GM04504 (cell line): Measurements from ENCODE around the gene OPCML.

Experiments used
- DNase-seq: peaks from one replicate; pipeline ENCODE4 v3.0.0-alpha.2; 2012; ENCODE audit warnings: low read depth

The OPCML gene

GRCh38 chr11:133228471-133229329, 303.6 kb downstream of the OPCML start:
- no peak for DNase-seq

- no peak for DNase-seq
Measured at GRCh38 chr11:133227632-133228111, 304.6 kb downstream of the OPCML start.

- no peak for DNase-seq
Measured at GRCh38 chr11:133224271-133224670, 308.0 kb downstream of the OPCML start.

GRCh38 chr11:133222425-133223330, 309.6 kb downstream of the OPCML start:
- no peak for DNase-seq

GRCh38 chr11:133219543-133219942, 312.8 kb downstream of the OPCML start:
- DNase-seq: no peak

- no peak for DNase-seq
Measured at GRCh38 chr11:133216813-133217212, 315.5 kb downstream of the OPCML start.

- no peak for DNase-seq
Measured at GRCh38 chr11:133215596-133216230, 316.6 kb downstream of the OPCML start.

GRCh38 chr11:133214646-133215045, 317.7 kb downstream of the OPCML start:
- DNase-seq: no peak

GRCh38 chr11:133212201-133212600, 320.1 kb downstream of the OPCML start:
- DNase-seq: no peak

GRCh38 chr11:133207995-133208394, 324.3 kb downstream of the OPCML start:
- no peak for DNase-seq

GRCh38 chr11:133206313-133207005, 325.8 kb downstream of the OPCML start:
- DNase-seq: no peak

GRCh38 chr11:133204158-133204557, 328.1 kb downstream of the OPCML start:
- no peak for DNase-seq

GRCh38 chr11:133202816-133203215, 329.5 kb downstream of the OPCML start:
- DNase-seq: no peak

GRCh38 chr11:133198438-133198837, 333.9 kb downstream of the OPCML start:
- DNase-seq: no peak

GRCh38 chr11:133197425-133197824, 334.9 kb downstream of the OPCML start:
- DNase-seq: no peak

GRCh38 chr11:133191931-133192330, 340.4 kb downstream of the OPCML start:
- DNase-seq: no peak

- no peak for DNase-seq
Measured at GRCh38 chr11:133181667-133182066, 350.6 kb downstream of the OPCML start.

GRCh38 chr11:133181066-133181465, 351.2 kb downstream of the OPCML start:
- no peak for DNase-seq

- no peak for DNase-seq
Measured at GRCh38 chr11:133180201-133180600, 352.1 kb downstream of the OPCML start.

- DNase-seq: no peak
Measured at GRCh38 chr11:133176748-133177147, 355.6 kb downstream of the OPCML start.

- DNase-seq: no peak
Measured at GRCh38 chr11:133175103-133175502, 357.2 kb downstream of the OPCML start.
